H1 (cell line): ENCODE results near the gene EDEM2. TPM values are rescaled to one million over a fixed set of nuclear protein-coding genes. Genes with fewer than 3 reads are reported as not detected.

Source experiments
- CHD7 ChIP-seq: fragments of 300-600 bp; sonication (generic); IDR thresholded peaks from 2 replicates; pipeline ENCODE4 v1.7.1; 2012; ENCODE audit warnings: low read length, moderate library complexity, mild to moderate bottlenecking, inconsistent platforms; ENCODE audit not compliant: insufficient replicate concordance
- polyA plus RNA-seq, 7 experiments: library from polyadenylated mRNA; depleted of rRNA in 3 of 7; stranded (reverse) in 5 of 7; unstranded in 2 of 7; fragments of >200 nt in 5 of 7; fragments of 200-250 nt in 2 of 7; gene quantifications; 1 replicate in 5 of 7; 2 replicates in 1 of 7; 4 replicates in 1 of 7; pipeline versions ENCODE4 v1.2.1 to v1.2.3, GENCODE V29; 2011 to 2013; ENCODE audit warnings: missing spikeins in 2 of 7, mixed read lengths in 2 of 7
- total RNA-seq: library from RNA; stranded (reverse); fragmentation: NEBNext Ultra II Directional; extraction: Animal tissue kit (Norgen Biotek cat#: 25700); gene quantifications from 2 replicates; pipeline ENCODE4 v1.2.1, GENCODE V29; 2021

EDEM2 gene
- total and polyA plus RNA-seq, 2 of the 8 experiments (the other 6 are each of a cell fraction or from before 2014, with no cell fraction given): 15.2 to 19.6 TPM

GRCh38 chr20:35134472-35134871 lies 12.7 kb downstream of the EDEM2 start (continued):
- TF ChIP-seq CHD7: no peak
- TF ChIP-seq, all 59 proteins: peak for 0
